Measurements from ENCODE around the gene APBB2.

- TF ChIP-seq EP300 (IDR thresholded peaks at IDR 0.05) (no peak), POLR2A (IDR thresholded peaks at IDR 0.05) (no peak), POLR2AphosphoS5 (IDR thresholded peaks at IDR 0.05) (no peak)
These were observed 38.0 kb downstream of the APBB2 start for GRCh38 chr4:41176340-41176739.
